GM21717 (cell line): Measurements from ENCODE around the gene RHEX.

Experiments used
- ATAC-seq: cut with Tn5 transposase; IDR thresholded peaks from one replicate; pipeline ENCODE4 v1.9.1; 2021; ENCODE audit warnings: mild to moderate bottlenecking, moderate library complexity; ENCODE audit not compliant: unreplicated experiment

Gene RHEX

DNA sequence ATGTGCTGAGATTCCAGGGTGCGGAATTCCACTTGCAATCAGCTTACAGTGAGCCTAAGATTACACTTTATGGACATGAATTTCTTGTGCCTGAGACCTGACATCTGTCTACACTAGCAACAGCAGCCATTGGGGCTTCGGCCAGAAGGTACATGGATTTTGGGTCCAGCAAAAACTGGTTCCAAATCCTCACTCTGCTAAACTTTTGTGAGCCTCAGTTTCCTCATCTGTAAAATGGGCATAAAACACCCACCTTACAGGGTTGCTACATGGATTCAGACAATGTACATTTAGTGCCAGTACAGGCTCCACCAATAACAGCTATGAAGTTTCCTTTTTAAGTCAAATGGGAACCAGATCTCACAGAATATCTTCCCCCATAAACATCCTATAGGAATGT, 30.8 kb downstream of the RHEX start:
- ATAC-seq = no peak

GRCh38 chr1:206087091-206087490, 34.1 kb downstream of the RHEX start:
- no peak for ATAC-seq

- no peak for ATAC-seq
Observed at GRCh38 chr1:206089341-206089740, 36.4 kb downstream of the RHEX start.

- no peak for ATAC-seq
Observed at GRCh38 chr1:206094024-206094423, 41.1 kb downstream of the RHEX start.

DNA sequence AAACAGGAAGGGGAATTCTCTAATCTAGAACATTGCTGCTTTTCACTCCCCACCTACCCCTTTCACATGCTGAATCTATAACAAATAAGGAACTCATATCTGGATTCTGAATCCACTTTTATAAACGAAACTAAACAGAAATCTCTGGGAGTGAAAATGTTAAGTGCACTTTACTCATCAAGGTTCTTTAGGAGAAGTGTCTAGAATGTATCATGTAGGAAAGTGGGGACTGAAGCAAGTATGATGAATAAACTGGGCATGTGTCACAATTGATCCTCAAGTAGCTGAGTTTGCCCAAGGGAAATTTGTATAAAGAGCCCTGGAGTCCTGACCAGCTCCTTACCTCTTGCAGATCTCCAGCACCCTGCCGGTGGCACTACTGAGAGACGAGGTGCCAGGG, 44.4 kb downstream of the RHEX start:
- ATAC-seq = no peak

GRCh38 chr1:206098242-206098919, 45.4 kb downstream of the RHEX start:
- ATAC-seq = no peak

GRCh38 chr1:206100226-206100815, 47.3 kb downstream of the RHEX start:
- ATAC-seq = no peak

DNA sequence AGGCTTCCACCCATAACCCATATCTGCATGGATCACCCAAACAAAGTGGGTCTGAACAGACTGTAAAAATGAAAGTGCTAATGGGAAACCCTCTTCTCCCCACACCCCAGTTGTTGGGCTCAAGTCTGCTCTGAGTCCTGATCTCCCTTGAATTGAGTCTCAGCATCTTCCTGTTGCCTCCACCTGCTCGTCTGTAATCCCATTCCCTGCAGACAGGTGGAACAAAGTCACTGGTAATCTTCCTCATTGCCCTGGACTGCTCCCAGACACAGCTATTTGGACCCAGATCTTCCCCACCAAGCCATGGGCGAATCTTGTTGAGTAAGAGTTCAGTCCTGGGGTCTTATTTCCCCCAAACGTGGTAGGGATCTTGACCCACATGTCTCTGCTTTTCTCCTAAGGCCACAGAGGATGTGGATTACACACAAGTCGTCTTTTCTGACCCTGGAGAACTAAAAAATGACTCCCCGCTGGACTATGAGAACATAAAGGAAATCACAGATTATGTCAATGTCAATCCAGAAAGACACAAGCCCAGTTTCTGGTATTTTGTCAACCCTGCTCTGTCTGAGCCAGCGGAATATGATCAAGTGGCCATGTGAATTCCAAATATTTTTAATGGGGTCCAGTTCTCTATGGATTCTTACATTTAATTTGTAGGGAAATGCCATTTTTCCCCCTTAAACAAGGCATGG, 48.5 kb downstream of the RHEX start:
- ATAC-seq = no peak

DNA sequence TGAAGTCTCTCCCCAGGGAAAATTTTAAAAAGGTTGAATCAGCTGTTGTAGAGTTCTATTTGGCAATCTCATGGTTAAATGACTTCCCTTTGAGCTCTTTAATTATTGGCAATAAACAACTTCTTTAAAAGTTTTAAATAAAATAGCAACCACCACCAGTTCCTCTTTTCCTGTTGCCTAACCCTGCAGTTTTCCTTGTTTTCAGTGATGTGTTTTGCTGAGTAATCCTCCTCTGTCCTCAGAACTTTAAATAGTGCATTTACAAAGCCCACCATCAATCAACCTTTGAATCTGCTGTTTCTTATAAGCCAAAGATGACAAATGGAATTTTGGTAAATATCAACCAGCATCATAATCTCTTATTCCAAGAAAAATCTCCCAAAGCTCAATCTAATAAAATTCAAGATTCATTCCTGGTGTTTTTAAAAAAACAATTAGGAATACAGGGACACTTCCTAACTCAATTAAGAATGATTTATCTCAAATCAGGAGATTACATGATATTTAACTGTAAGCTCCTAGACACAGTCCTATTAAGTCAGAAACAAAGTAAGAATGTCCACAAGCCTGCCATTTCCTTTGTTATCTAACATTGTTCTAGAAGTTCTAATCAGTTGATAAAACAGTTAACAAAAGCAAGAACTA, 49.4 kb downstream of the RHEX start:
- no peak for ATAC-seq

GRCh38 chr1:206103979-206104378, 51.0 kb downstream of the RHEX start:
- ATAC-seq = no peak

- no peak for ATAC-seq
Observed at GRCh38 chr1:206105464-206105995, 52.6 kb downstream of the RHEX start.

DNA sequence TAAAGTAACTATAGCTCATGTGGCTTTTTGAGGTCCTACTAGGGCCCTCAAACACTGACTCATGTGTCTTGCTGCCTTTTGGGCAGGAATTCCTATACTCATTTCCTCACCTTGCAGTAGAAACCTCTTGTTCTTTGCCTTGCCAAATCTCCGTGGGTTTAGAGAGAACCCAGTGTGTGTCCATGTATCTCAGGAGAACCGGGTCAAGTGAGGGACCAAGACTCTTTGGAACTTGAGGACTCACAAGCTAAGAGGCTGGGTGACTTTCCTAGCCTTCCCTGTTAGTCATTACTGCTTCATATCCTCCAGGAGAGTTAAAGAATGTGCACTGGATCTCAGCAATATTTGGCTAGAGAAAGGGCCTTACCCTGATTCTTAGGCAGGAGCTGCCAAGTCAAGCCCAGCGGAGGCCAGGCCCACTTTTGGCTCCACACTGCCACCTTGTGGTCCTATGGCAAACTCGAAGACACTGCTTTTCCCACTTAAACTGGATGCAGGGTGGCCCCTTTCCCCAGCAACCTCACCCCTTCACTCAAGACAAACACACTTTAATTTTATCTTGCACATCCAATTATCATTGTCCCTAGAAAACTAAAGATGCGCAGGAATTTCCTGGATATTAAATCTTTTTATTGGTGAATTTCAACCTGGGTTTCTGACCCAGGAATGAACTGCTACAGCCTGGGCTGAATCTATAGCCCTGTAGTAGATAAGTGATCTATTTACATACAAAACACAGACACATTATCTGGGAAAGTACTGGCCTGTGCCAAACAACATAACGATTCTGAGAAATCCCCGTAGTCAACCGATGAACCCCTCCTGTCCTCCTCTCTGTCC, 53.6 kb downstream of the RHEX start:
- no peak for ATAC-seq

DNA sequence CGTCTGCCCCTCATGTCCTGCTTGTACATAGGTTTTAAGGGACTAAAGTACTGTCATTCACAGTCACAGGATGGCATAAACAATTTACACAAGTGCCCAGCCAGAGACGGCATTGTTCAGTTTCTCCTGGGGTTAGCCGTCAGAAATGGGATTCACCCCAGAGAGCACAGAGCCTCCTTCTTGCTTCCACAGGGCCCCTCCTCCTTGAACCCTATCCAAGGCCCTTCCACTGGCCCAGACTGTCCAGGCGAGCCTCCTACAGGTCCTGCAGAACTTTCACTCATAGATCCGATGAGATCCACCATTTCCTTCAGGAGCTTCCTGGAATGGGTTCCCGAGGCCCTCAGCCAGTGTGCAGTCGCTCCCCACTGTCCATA, 54.2 kb downstream of the RHEX start:
- ATAC-seq = no peak

- ATAC-seq = no peak
Observed at GRCh38 chr1:206108635-206109034, 55.7 kb downstream of the RHEX start.

GRCh38 chr1:206109718-206110117, 56.7 kb downstream of the RHEX start:
- no peak for ATAC-seq

GRCh38 chr1:206110161-206110560, 57.2 kb downstream of the RHEX start:
- no peak for ATAC-seq

DNA sequence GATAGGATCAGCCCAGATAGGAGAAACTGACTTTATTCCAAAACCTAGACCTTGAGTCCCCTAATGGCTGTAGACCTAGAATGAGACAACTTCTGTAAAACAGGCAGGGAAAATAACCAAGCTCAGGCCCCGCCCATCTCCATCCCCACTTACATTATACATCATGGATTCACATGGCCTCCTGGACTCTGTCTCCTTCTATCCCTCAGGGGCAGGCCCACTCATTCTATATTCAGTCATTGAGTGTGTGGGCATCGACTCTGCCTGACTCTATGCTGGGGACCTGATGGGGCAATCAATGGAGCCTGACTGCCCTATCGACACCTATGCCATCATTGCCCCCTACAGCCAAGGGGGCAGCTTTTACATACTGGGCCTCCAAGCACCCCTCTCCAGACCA, 57.8 kb downstream of the RHEX start:
- no peak for ATAC-seq

DNA sequence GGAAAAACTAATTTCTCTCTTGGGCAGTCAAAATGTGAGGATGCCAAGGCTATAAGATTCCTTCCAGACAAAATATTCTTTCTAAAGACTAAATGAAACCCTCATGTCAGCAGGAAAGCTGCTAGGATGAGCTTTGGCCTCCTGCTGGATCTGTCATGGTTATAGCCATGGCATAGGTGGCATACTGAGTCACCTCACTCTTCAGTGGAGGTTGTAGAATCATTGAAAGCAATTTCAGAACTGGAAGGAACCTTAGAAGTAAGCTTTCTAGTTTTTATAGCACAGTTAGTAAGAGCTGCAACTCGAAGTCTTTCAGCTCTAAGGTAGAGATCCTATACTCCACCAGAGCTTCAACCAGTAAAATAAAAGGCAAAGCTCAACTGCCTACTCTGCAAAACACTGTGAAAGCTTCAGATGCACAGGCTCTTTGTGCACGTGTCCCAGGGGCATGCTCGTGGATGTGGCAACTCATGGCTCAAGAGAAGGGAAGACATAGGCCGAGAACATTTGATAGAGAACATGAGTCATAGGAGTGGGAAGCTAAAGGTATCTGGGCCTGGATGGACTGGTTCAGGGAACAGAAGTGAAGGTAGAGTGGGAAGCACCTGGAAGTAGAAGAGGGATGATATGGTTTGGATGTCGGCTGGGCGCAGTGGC, 58.4 kb downstream of the RHEX start:
- no peak for ATAC-seq

DNA sequence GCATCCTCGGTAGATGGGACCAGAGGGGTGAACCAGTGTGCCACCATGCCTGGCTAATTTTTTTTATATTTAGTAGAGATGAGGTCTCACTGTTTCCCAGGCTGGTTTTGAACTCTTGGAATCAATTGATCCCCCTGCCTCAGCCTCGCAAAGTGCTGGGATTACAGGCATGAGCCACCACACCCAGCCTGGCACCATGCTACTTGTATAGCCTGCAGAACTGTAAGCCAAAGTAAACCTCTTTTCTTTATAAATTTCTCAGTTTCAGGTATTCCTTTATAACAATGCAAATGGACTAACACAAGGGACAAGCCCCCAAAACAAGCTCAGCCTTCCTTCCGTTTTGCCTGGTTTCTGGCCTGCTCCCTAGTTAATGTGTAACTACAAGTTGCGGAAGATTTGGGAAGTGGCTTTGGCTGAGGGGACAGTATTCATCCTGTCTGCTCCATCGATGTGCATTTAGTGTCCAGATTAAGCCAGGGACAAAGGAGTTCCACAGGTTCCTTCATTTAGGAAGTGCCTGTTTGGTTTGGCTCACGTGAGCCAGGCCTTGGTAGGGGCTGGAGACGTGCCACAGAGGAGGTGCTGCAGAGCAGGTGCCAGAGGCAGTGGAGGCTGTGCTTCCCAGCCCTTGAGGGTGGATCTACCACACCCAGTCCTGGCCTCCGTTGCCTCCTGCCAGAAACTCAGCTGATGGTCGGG, 59.8 kb downstream of the RHEX start:
- no peak for ATAC-seq
